ENCODE measurements around the gene TES.
"Not testable (repeated sequence)": the region's sequence is repeated elsewhere in the genome, so short reads cannot be mapped to it uniquely, and the experiment has no call there.

The TES gene

GRCh38 chr7:116239020-116239419, 28.7 kb downstream of the TES start:
- Histone ChIP-seq H3K4me3 (no peak overlapping the region), H3K27ac (no peak overlapping the region)

GRCh38 chr7:116239434-116239833, 29.1 kb downstream of the TES start:
- H3K4me3 ChIP-seq, result no peak overlapping the region
- H3K27ac ChIP-seq, result no peak overlapping the region

- Histone ChIP-seq H3K27ac (no peak overlapping the region), H3K4me3 (no peak overlapping the region)
Observed at GRCh38 chr7:116240024-116240668, 29.8 kb downstream of the TES start.

GRCh38 chr7:116241291-116241690, 31.0 kb downstream of the TES start:
- H3K4me3 ChIP-seq, result no peak overlapping the region
- no peak overlapping the region for H3K27ac ChIP-seq

GRCh38 chr7:116242178-116242577, 31.8 kb downstream of the TES start:
- no peak overlapping the region for H3K27ac ChIP-seq
- H3K4me3 ChIP-seq, result no peak overlapping the region

- Histone ChIP-seq H3K4me3 (no peak overlapping the region), H3K27ac (no peak overlapping the region)
Observed at GRCh38 chr7:116242759-116243158, 32.4 kb downstream of the TES start.

GRCh38 chr7:116244803-116245202, 34.5 kb downstream of the TES start:
- H3K27ac ChIP-seq, H3K4me3 ChIP-seq: not testable (repeated sequence)

GRCh38 chr7:116246357-116246756, 36.0 kb downstream of the TES start:
- no peak overlapping the region for H3K27ac ChIP-seq

GRCh38 chr7:116249969-116250553, 39.7 kb downstream of the TES start:
- no peak overlapping the region for H3K27ac ChIP-seq
- H3K4me3 ChIP-seq, result no peak overlapping the region

More at GRCh38 chr7:116246357-116246756, 36.0 kb downstream of the TES start:
- no peak overlapping the region for H3K4me3 ChIP-seq

- no peak overlapping the region for H3K4me3 ChIP-seq
- no peak overlapping the region for H3K27ac ChIP-seq
Observed at GRCh38 chr7:116251675-116252074, 41.3 kb downstream of the TES start.

GRCh38 chr7:116252249-116252648, 41.9 kb downstream of the TES start:
- no peak overlapping the region for H3K4me3 ChIP-seq
- H3K27ac ChIP-seq, result no peak overlapping the region

GRCh38 chr7:116257156-116257555, 46.8 kb downstream of the TES start:
- no peak overlapping the region for H3K4me3 ChIP-seq
- H3K27ac ChIP-seq, result no peak overlapping the region

GRCh38 chr7:116258734-116259133, 48.4 kb downstream of the TES start:
- Histone ChIP-seq H3K27ac (peak overlapping the region in 3 of 21 experiments; percentile 20 to 48 (median 31)), H3K4me3 (no peak overlapping the region)

GRCh38 chr7:116259156-116259870, 49.0 kb downstream of the TES start:
- Histone ChIP-seq H3K4me3 (no peak overlapping the region), H3K27ac (peak overlapping the region in 4 of 21 experiments; percentile 15 to 48 (median 26))

GRCh38 chr7:116259871-116260440, 49.6 kb downstream of the TES start:
- no peak overlapping the region for H3K4me3 ChIP-seq
- peak overlapping the region in 2 of 21 experiments; percentile 31 to 48 for H3K27ac ChIP-seq

GRCh38 chr7:116261904-116262303, 51.6 kb downstream of the TES start:
- Histone ChIP-seq H3K27ac (no peak overlapping the region), H3K4me3 (no peak overlapping the region)

GRCh38 chr7:116265881-116266280, 55.5 kb downstream of the TES start:
- Histone ChIP-seq H3K27ac (no peak overlapping the region), H3K4me3 (no peak overlapping the region)

GRCh38 chr7:116269466-116269865, 59.1 kb downstream of the TES start:
- no peak overlapping the region for H3K27ac ChIP-seq

GRCh38 chr7:116271161-116271913, 61.0 kb downstream of the TES start:
- H3K27ac ChIP-seq, result peak overlapping the region in 11 of 21 experiments; percentile 16 to 80 (median 50)
- no peak overlapping the region for H3K4me3 ChIP-seq

More at GRCh38 chr7:116269466-116269865, 59.1 kb downstream of the TES start:
- H3K4me3 ChIP-seq, result no peak overlapping the region
